Neuronal stem cell (in vitro differentiated cells): ENCODE measurements around the gene TAX1BP3.

Source experiments
- DNase-seq: peaks from one replicate; pipeline ENCODE4 v3.0.0-alpha.2; 2013; ENCODE audit warnings: low spot score
- H2AFZ ChIP-seq: one replicate; pipeline ENCODE4 v1.6.1; 2013; ENCODE audit warnings: mild to moderate bottlenecking, low read length, inconsistent platforms
- H2AK5ac ChIP-seq: 2 replicates; pipeline ENCODE4 v1.6.1; 2013; ENCODE audit warnings: low read depth, mild to moderate bottlenecking, inconsistent platforms, low read length, moderate library complexity, mixed read lengths
- H2BK120ac ChIP-seq: 2 replicates; pipeline ENCODE4 v1.6.1; 2013; ENCODE audit warnings: low read depth, mild to moderate bottlenecking, inconsistent platforms, low read length, moderate library complexity, mixed read lengths
- H2BK12ac ChIP-seq: one replicate; pipeline ENCODE4 v1.6.1; 2013; ENCODE audit warnings: low read length, inconsistent platforms
- H2BK15ac ChIP-seq: 2 replicates; pipeline ENCODE4 v1.6.1; 2013; ENCODE audit warnings: mild to moderate bottlenecking, low read length, inconsistent platforms, mixed read lengths
- H2BK5ac ChIP-seq: one replicate; pipeline ENCODE4 v1.6.1; 2013; ENCODE audit warnings: inconsistent platforms, mild to moderate bottlenecking, low read length, moderate library complexity
- H3K14ac ChIP-seq: one replicate; pipeline ENCODE4 v1.6.1; 2013; ENCODE audit warnings: low read length, inconsistent platforms
- H3K18ac ChIP-seq: 2 replicates; pipeline ENCODE4 v1.6.1; 2013; ENCODE audit warnings: low read length, inconsistent platforms
- H3K23ac ChIP-seq: 2 replicates; pipeline ENCODE4 v1.6.1; 2013; ENCODE audit warnings: low read depth, mild to moderate bottlenecking, mixed read lengths, low read length, inconsistent platforms; ENCODE audit not compliant: poor library complexity
- H3K27ac ChIP-seq: replicated peaks from 3 replicates; pipeline ENCODE4 v1.5.1; 2013; ENCODE audit warnings: low read length, inconsistent platforms
- H3K27me3 ChIP-seq, 3 experiments: 2 replicates each; pipeline ENCODE4 v1.6.1; 2013; ENCODE audit warnings: low read length in 3 of 3, mild to moderate bottlenecking in 2 of 3, inconsistent platforms in 1 of 3, low read depth in 1 of 3, mixed read lengths in 1 of 3, moderate library complexity in 1 of 3; ENCODE audit not compliant: control insufficient read depth in 3 of 3, insufficient read depth in 3 of 3
- H3K36me3 ChIP-seq, 2 donors: replicated peaks in 1 of 2; 2 replicates each; pipeline ENCODE4 v1.6.1; 2013; ENCODE audit warnings: low read length in 2 of 2; ENCODE audit not compliant: control insufficient read depth in 2 of 2, insufficient read depth in 2 of 2
- H3K4ac ChIP-seq: 2 replicates; pipeline ENCODE4 v1.6.1; 2013; ENCODE audit warnings: inconsistent platforms, mild to moderate bottlenecking, low read length, moderate library complexity
- H3K4me1 ChIP-seq, 2 donors: 1 replicate in 1 of 2; 2 replicates in 1 of 2; pipeline ENCODE4 v1.6.1; 2013; ENCODE audit warnings: low read length in 2 of 2, low read depth in 1 of 2; ENCODE audit not compliant: control insufficient read depth in 2 of 2, insufficient read depth in 1 of 2
- H3K4me2 ChIP-seq: one replicate; pipeline ENCODE4 v1.6.1; 2013; ENCODE audit warnings: mild to moderate bottlenecking, low read length, inconsistent platforms; ENCODE audit not compliant: insufficient read depth, poor library complexity, severe bottlenecking
- H3K4me3 ChIP-seq, 2 donors: 2 replicates each; pipeline ENCODE4 v1.5.1; 2013; ENCODE audit warnings: low read length in 2 of 2, mild to moderate bottlenecking in 2 of 2, inconsistent platforms in 1 of 2, moderate library complexity in 1 of 2
- H3K79me1 ChIP-seq: one replicate; pipeline ENCODE4 v1.6.1; 2013; ENCODE audit warnings: low read depth, mild to moderate bottlenecking, inconsistent platforms, low read length, moderate library complexity
- H3K9ac ChIP-seq: one replicate; pipeline ENCODE4 v1.6.1; 2013; ENCODE audit warnings: mild to moderate bottlenecking, low read depth, low read length, inconsistent platforms; ENCODE audit not compliant: poor library complexity
- H3K9me3 ChIP-seq, 2 donors: replicated peaks in 1 of 2; 2 replicates each; pipeline versions ENCODE3 to v1.6.1; 2013; ENCODE audit warnings: low read length in 2 of 2, mild to moderate bottlenecking in 2 of 2, inconsistent platforms in 1 of 2, low read depth in 1 of 2, mixed read lengths in 1 of 2, moderate library complexity in 1 of 2; ENCODE audit not compliant: control insufficient read depth in 2 of 2, insufficient read depth in 1 of 2
- H4K8ac ChIP-seq: one replicate; pipeline ENCODE4 v1.6.1; 2013; ENCODE audit warnings: low read depth, mild to moderate bottlenecking, inconsistent platforms, low read length, moderate library complexity
- H4K91ac ChIP-seq: one replicate; pipeline ENCODE4 v1.6.1; 2013; ENCODE audit warnings: low read length, low read depth, mild to moderate bottlenecking, inconsistent platforms; ENCODE audit not compliant: poor library complexity
- WGBS, 2 donors: extraction: QIAGEN DNeasy Blood & Tissue Kit; methylation state at CpG; one replicate each; pipeline ENCODE4 v1.1.7; 2013; ENCODE audit warnings: missing lambda C conversion rate in 2 of 2, mixed read lengths in 1 of 2; ENCODE audit not compliant: insufficient read length in 2 of 2, insufficient replicate concordance in 1 of 2; ENCODE audit errors: extremely low coverage in 2 of 2; 5-methylcytosine and 5-hydroxymethylcytosine counted together

TAX1BP3 gene

GRCh38 chr17:3656755-3657587, 11.4 kb downstream of the TAX1BP3 start:
- Histone ChIP-seq H3K4me2 (no peak overlapping the region), H2AFZ (no peak overlapping the region), H3K23ac (peak overlapping the region; percentile 73), H3K4me3 (no peak overlapping the region), H3K27ac (no peak overlapping the region), H2BK15ac (no peak overlapping the region), H2BK12ac (no peak overlapping the region), H3K9ac (no peak overlapping the region), H3K18ac (no peak overlapping the region), H3K36me3 (peaks cover 8 to 20% of the 10 kb centered on the region in 2 donors), H4K8ac (no peak overlapping the region), H3K14ac (peak overlapping the region; percentile 82), H3K27me3 (no peaks in the 10 kb centered on the region), H3K79me1 (peaks cover 1% of the 10 kb centered on the region), H4K91ac (no peak overlapping the region), H2BK120ac (no peak overlapping the region), H2AK5ac (no peak overlapping the region), H2BK5ac (peak overlapping the region; percentile 60), H3K4ac (peak overlapping the region; percentile 23), H3K9me3 (no peaks in the 10 kb centered on the region), H3K4me1 (peaks cover 0 to 3% of the 10 kb centered on the region in 2 donors)
- whole genome bisulfite sequencing, 2 donors: no CpG with 5 or more reads among the region's 16 CpGs
- DNase-seq: no peak

- WGBS, 2 donors: no CpG with 5 or more reads among the region's 16 CpGs
- Histone ChIP-seq H3K4ac (peak overlapping the region; percentile 23), H3K79me1 (peaks cover 1% of the 10 kb centered on the region), H3K27ac (no peak overlapping the region), H3K4me2 (no peak overlapping the region), H2AK5ac (no peak overlapping the region), H3K23ac (peak overlapping the region; percentile 73), H3K9ac (peak overlapping the region; percentile 44), H3K36me3 (peaks cover 7 to 18% of the 10 kb centered on the region in 2 donors), H3K14ac (peak overlapping the region; percentile 82), H3K27me3 (no peaks in the 10 kb centered on the region), H3K9me3 (no peaks in the 10 kb centered on the region), H2BK15ac (no peak overlapping the region), H2BK12ac (no peak overlapping the region), H3K18ac (no peak overlapping the region), H2AFZ (no peak overlapping the region), H3K4me3 (no peak overlapping the region), H3K4me1 (peaks cover 0 to 3% of the 10 kb centered on the region in 2 donors), H2BK120ac (no peak overlapping the region), H2BK5ac (no peak overlapping the region), H4K91ac (no peak overlapping the region), H4K8ac (no peak overlapping the region)
- DNase-seq: no peak
Observed at GRCh38 chr17:3656353-3656752, 12.0 kb downstream of the TAX1BP3 start.

- Histone ChIP-seq H4K8ac (no peak overlapping the region), H3K27me3 (no peaks in the 10 kb centered on the region), H3K79me1 (peaks cover 1% of the 10 kb centered on the region), H2BK15ac (no peak overlapping the region), H3K9ac (no peak overlapping the region), H2BK5ac (no peak overlapping the region), H3K27ac (no peak overlapping the region), H3K4me2 (no peak overlapping the region), H2BK120ac (no peak overlapping the region), H3K36me3 (peaks cover 5 to 12% of the 10 kb centered on the region in 2 donors), H3K14ac (no peak overlapping the region), H3K9me3 (no peaks in the 10 kb centered on the region), H3K4me3 (no peak overlapping the region), H3K23ac (no peak overlapping the region), H3K4ac (no peak overlapping the region), H2AK5ac (no peak overlapping the region), H4K91ac (no peak overlapping the region), H2AFZ (no peak overlapping the region), H3K4me1 (peaks cover 0 to 3% of the 10 kb centered on the region in 2 donors), H3K18ac (no peak overlapping the region), H2BK12ac (no peak overlapping the region)
- DNase-seq: no peak
- no CpG with 5 or more reads among the region's 11 CpGs for WGBS, 2 donors
Observed at GRCh38 chr17:3655766-3656165, 12.6 kb downstream of the TAX1BP3 start.

GRCh38 chr17:3647769-3648555, 20.4 kb downstream of the TAX1BP3 start:
- H3K14ac ChIP-seq: no peak overlapping the region
- H2AFZ ChIP-seq: no peak overlapping the region
- H3K23ac ChIP-seq: no peak overlapping the region
- no peak overlapping the region for H3K4ac ChIP-seq
- H3K27ac ChIP-seq: no peak overlapping the region
- no peak overlapping the region for H3K4me3 ChIP-seq
- no peak overlapping the region for H4K91ac ChIP-seq
- H2BK120ac ChIP-seq: no peak overlapping the region
- peak overlapping the region; percentile 38 for H3K9ac ChIP-seq
- H3K36me3 ChIP-seq: peaks cover 3 to 32% of the 10 kb centered on the region in 2 donors
- no peak overlapping the region for H2BK15ac ChIP-seq
- no peaks in the 10 kb centered on the region for H3K9me3 ChIP-seq
- H3K79me1 ChIP-seq: no peaks in the 10 kb centered on the region
- H2BK5ac ChIP-seq: no peak overlapping the region
- H3K4me1 ChIP-seq: peaks cover 0 to 6% of the 10 kb centered on the region in 2 donors
- no peak overlapping the region for H2BK12ac ChIP-seq
- H3K18ac ChIP-seq: no peak overlapping the region
- no peaks in the 10 kb centered on the region for H3K27me3 ChIP-seq
- no peak overlapping the region for H3K4me2 ChIP-seq
- DNase-seq: no peak
- H2AK5ac ChIP-seq: no peak overlapping the region
- no CpG with 5 or more reads among the region's 20 CpGs for WGBS, 2 donors
- H4K8ac ChIP-seq: no peak overlapping the region
